Measurements from ENCODE around the gene CRKL.
"Not testable (repeated sequence)": the region's sequence is repeated elsewhere in the genome, so short reads cannot be mapped to it uniquely, and the experiment has no call there.

The CRKL gene

GRCh38 chr22:20901093-20902033 is 15.8 kb upstream of the CRKL start:
- not testable (repeated sequence) for DNase-seq

- DNase-seq: no peak
These were observed 14.1 kb upstream of the CRKL start for GRCh38 chr22:20903093-20903492.

- DNase-seq: no peak
These were observed 12.9 kb upstream of the CRKL start for GRCh38 chr22:20904008-20904979.

GRCh38 chr22:20904980-20905355 is 12.2 kb upstream of the CRKL start:
- DNase-seq: no peak

GRCh38 chr22:20905415-20906386 is 11.5 kb upstream of the CRKL start:
- no peak for DNase-seq

GRCh38 chr22:20906387-20906767 is 10.8 kb upstream of the CRKL start:
- no peak for DNase-seq

GRCh38 chr22:20908717-20909116 is 8.5 kb upstream of the CRKL start:
- DNase-seq: not testable (repeated sequence)

GRCh38 chr22:20909543-20910303 is 7.5 kb upstream of the CRKL start:
- DNase-seq: no peak

GRCh38 chr22:20912494-20912893 is 4.7 kb upstream of the CRKL start:
- DNase-seq: no peak

- no peak for DNase-seq
These were observed 1.5 kb downstream of the CRKL start for GRCh38 chr22:20918663-20919218.

GRCh38 chr22:20919718-20920117 is 2.5 kb downstream of the CRKL start:
- DNase-seq: no peak

- DNase-seq: no peak
These were observed 3.6 kb downstream of the CRKL start for GRCh38 chr22:20920881-20921203.

- no peak for DNase-seq
These were observed 5.0 kb downstream of the CRKL start for GRCh38 chr22:20922141-20922751.

- no peak for DNase-seq
These were observed 9.0 kb downstream of the CRKL start for GRCh38 chr22:20926243-20926642.

GRCh38 chr22:20927940-20928572 is 10.8 kb downstream of the CRKL start:
- no peak for DNase-seq

GRCh38 chr22:20928573-20928967 is 11.4 kb downstream of the CRKL start:
- DNase-seq: no peak

GRCh38 chr22:20930004-20930403 is 12.8 kb downstream of the CRKL start:
- no peak for DNase-seq

GRCh38 chr22:20930435-20930834 is 13.2 kb downstream of the CRKL start:
- not testable (repeated sequence) for DNase-seq

GRCh38 chr22:20931126-20931654 is 14.0 kb downstream of the CRKL start:
- no peak for DNase-seq

- no peak for DNase-seq
These were observed 16.7 kb downstream of the CRKL start for GRCh38 chr22:20933910-20934309.

Measured in stimulated activated CD4-positive, alpha-beta T cell treated with anti-CD3 and anti-CD28 coated beads, Interleukin-4, amount 100 ng/mL, for 24 hours (primary cell).